NCI-H82 treated with DMSO at 0.1 percent for 48 hours (cell line): ENCODE results near the gene TP53BP2.
"Not testable (repeated sequence)": the region's sequence is repeated elsewhere in the genome, so short reads cannot be mapped to it uniquely, and the experiment has no call there.

Experiments
- DNase-seq: peaks from one replicate; lab custom pipeline; 2025; ENCODE audit not compliant: unreplicated experiment; lab: John Stamatoyannopoulos, UW

The TP53BP2 gene

DNA sequence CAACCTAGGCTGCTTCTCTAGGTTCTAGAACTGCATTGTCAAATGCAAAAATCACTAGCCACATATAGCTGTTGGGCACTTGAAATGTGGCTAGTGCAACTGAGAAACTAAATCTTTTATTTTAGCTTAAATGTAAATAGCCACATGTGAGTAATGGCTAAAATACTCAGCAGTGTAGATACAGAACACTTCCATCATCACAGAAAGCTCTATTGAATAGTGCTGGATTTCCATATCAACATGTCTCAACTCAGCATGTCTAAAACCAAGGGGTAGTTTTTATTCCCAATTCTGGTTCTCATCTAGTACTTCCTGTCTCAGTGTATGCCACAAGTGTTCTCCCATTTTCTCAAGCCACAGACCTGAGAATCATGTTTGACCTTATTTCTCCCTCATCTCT is 7.5 kb upstream of the TP53BP2 start:
- no peak for DNase-seq

- no peak for DNase-seq
Observed at GRCh38 chr1:223852337-223852736, 6.6 kb upstream of the TP53BP2 start.

- no peak for DNase-seq
Observed at GRCh38 chr1:223849352-223850254, 3.9 kb upstream of the TP53BP2 start.

- DNase-seq = no peak
Observed at GRCh38 chr1:223848536-223848935, 2.8 kb upstream of the TP53BP2 start.

DNA sequence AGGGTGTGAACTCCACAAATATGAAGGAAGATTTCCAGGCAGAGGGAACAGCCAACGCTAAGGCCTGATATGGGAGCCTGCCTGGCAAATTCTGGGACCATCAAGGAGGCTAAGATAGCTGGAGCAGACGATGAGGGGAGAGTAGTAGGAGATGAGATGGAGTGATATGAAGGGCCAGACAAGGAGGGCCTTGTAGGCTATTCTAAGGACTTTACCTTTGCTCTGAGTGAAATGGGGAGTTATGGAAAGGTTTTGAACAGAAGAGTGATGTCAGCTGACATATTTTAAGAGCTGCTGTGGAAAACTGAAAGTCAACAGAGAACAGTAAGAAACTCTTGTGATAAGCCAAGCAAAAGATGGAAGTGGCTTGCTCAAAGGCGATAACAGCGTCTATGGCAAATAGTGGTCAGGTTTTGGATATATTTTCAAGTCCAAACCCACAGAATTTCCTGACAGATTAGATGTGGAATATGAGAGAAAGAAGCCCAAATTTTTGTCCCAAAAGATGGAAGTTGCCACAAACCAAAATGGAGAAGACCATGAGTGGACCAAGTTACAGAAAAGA is 2.1 kb upstream of the TP53BP2 start:
- DNase-seq = no peak

- peak; percentile 74 for DNase-seq
Observed at GRCh38 chr1:223845037-223845809, 524 bp downstream of the TP53BP2 start.

DNA sequence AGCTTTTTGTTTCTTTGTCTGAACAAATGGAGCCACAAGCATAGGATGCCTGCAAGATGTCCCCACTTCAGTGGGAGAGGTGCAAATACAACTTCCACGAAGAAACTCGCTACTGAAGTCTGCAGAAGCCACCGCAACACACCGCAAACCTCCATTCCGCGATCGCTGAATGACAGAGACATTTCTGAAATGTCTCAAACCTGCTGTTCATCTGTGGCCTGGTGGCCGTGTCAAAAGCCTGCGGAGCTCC is 1.0 kb downstream of the TP53BP2 start:
- no peak for DNase-seq

DNA sequence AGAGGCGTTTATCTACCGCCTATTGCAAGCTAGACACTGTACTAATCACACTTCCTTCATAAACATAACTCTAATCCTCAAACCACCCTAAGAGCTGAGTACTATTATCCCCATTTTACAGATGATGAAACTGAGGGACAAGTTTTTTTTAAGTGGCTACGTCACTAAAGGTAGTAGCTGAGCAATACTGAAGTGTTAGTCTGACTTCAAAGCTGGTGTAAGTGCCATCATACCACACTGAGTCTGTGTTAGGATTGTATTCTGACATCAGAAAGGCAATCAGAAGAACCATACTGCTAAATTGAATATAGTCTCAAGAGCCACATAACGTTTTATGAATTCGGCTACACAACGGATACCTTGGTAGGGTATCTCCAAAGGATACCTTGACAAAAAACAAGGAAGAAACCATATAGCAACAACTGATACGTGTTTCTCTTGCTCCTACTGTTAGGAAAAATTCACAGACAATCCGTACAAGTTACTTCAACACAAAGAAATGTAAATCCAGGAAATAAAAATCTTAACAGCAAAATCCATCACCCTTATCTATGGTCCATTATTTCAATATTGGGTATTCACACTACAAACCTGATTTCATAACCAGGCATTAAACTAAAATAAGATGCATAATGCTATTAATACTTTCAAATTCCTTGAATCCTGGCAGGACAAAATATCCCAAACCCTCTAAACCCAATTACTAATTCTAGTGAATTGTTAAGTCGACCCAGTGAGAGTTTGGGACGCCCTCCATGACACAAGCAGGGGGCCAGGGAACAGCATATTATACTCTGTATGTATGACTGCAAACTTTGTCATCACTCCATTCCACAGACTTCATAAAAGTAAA is 1.6 kb downstream of the TP53BP2 start:
- DNase-seq = no peak

GRCh38 chr1:223842784-223843183 is 3.0 kb downstream of the TP53BP2 start:
- no peak for DNase-seq

- not testable (repeated sequence) for DNase-seq
Observed at GRCh38 chr1:223841977-223842623, 3.6 kb downstream of the TP53BP2 start.

GRCh38 chr1:223840254-223840653 is 5.5 kb downstream of the TP53BP2 start:
- DNase-seq = no peak

GRCh38 chr1:223838125-223838854 is 7.5 kb downstream of the TP53BP2 start:
- DNase-seq = no peak

GRCh38 chr1:223837687-223838086 is 8.1 kb downstream of the TP53BP2 start:
- no peak for DNase-seq

DNA sequence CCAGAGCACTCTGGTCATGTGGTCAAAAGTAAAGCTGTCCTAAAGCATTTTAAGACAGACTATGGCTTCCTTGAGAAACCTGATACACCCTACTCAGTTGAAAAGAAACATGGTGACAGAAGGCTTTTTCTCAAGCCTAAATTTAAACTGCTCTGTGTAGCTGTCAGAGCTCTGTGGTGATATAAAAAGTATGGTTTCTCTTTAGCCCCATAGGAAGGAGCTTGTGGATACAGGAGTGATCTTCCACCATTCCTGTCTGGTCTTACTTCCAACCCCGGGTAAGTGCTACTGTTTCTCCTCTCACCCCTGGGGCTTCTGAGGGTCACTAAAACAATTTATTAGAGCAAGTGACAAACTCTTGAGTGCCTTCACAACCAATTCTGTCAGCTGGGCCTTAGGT is 8.5 kb downstream of the TP53BP2 start:
- DNase-seq = no peak

- no peak for DNase-seq
Observed at GRCh38 chr1:223836586-223836985, 9.2 kb downstream of the TP53BP2 start.

- no peak for DNase-seq
Observed at GRCh38 chr1:223835754-223836153, 10.0 kb downstream of the TP53BP2 start.

GRCh38 chr1:223834660-223835263 is 11.0 kb downstream of the TP53BP2 start:
- DNase-seq = no peak

GRCh38 chr1:223833948-223834347 is 11.8 kb downstream of the TP53BP2 start:
- DNase-seq = no peak

DNA sequence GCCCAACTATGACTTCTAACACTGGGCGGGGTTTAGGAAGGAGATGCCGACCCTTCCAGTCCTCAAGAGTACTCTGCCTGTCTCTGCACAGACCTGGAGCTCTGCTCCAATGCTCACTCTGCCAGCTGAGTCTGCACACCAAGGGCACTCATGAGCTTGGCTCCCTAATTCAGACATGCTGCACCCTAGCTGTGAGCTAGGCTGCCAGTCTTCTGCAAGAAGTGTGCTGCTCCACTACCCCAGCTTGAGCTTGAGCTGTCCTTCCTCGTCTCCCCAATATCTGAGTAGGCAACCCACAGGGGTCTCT is 13.2 kb downstream of the TP53BP2 start:
- no peak for DNase-seq
